HFFc6 (cell line): ENCODE results near the gene PYDC1. TPM values are rescaled to one million over a fixed set of nuclear protein-coding genes. Genes with fewer than 3 reads are reported as not detected.
A peak's percentile ranks its signal among the peaks of the same experiment; 100 is the strongest.

Experiments used
- DNase-seq: peaks from one replicate; pipeline ENCODE4 v3.0.0-alpha.2; 2018
- H3K27ac Mint-ChIP-seq: 2 replicates; pipeline ENCODE4 v1.8.0; 2020; ENCODE audit warnings: mild to moderate bottlenecking, mixed read lengths
- H3K27me3 Mint-ChIP-seq: 2 replicates; pipeline ENCODE4 v1.8.0; 2021; ENCODE audit warnings: mild to moderate bottlenecking, moderate library complexity, mixed read lengths; ENCODE audit not compliant: insufficient read depth
- H3K36me3 Mint-ChIP-seq: 2 replicates; pipeline ENCODE4 v1.8.0; 2021; ENCODE audit warnings: low read depth, mixed read lengths
- H3K4me1 Mint-ChIP-seq: 2 replicates; pipeline ENCODE4 v1.8.0; 2020; ENCODE audit warnings: low read depth, mixed read lengths
- H3K4me3 Mint-ChIP-seq: 2 replicates; pipeline ENCODE4 v1.8.0; 2020; ENCODE audit warnings: mild to moderate bottlenecking, moderate library complexity, mixed read lengths
- H3K9me3 Mint-ChIP-seq: 2 replicates; pipeline ENCODE4 v1.8.0; 2020; ENCODE audit warnings: mild to moderate bottlenecking, mixed read lengths
- CTCF ChIP-seq: fragments of 200-600 bp; sonication (generic); IDR thresholded peaks from 2 replicates; pipeline ENCODE4 v1.5.0; 2021; ENCODE audit warnings: antibody characterized with exemption, mild to moderate bottlenecking
- total RNA-seq, 6 experiments: library from RNA; stranded (reverse); fragmentation: NEBNext Ultra II Directional; extraction: Animal tissue kit (Norgen Biotek cat#: 25700); gene quantifications; 2 replicates in 1 of 6; 3 replicates in 5 of 6; pipeline ENCODE4 v1.2.3, GENCODE V29; 2021

PYDC1 gene
- total RNA-seq, 6 experiments from 2014 or later, result not detected

GRCh38 chr16:31213342-31213741, 3.6 kb downstream of the PYDC1 start:
- no peak for TF ChIP-seq CTCF
- H3K36me3 Mint-ChIP-seq, result no peaks in the 10 kb centered on the region
- H3K4me3 Mint-ChIP-seq, result no peak overlapping the region
- DNase-seq, result no peak
- no peaks in the 10 kb centered on the region for H3K9me3 Mint-ChIP-seq
- H3K27ac Mint-ChIP-seq, result no peak overlapping the region
- peaks cover 7% of the 10 kb centered on the region for H3K4me1 Mint-ChIP-seq
- peaks cover 54% of the 10 kb centered on the region for H3K27me3 Mint-ChIP-seq

- DNase-seq, result no peak
- TF ChIP-seq CTCF, result no peak
- H3K9me3 Mint-ChIP-seq, result no peaks in the 10 kb centered on the region
- peaks cover 12% of the 10 kb centered on the region for H3K4me1 Mint-ChIP-seq
- H3K27me3 Mint-ChIP-seq, result peaks cover 37% of the 10 kb centered on the region
- H3K36me3 Mint-ChIP-seq, result no peaks in the 10 kb centered on the region
- no peak overlapping the region for H3K27ac Mint-ChIP-seq
- H3K4me3 Mint-ChIP-seq, result no peak overlapping the region
These were observed 10.2 kb downstream of the PYDC1 start for GRCh38 chr16:31206776-31207175.

- no peak for TF ChIP-seq CTCF
- Mint-ChIP-seq H3K27me3 (peaks cover 32% of the 10 kb centered on the region), H3K36me3 (no peaks in the 10 kb centered on the region), H3K4me3 (no peak overlapping the region), H3K9me3 (no peaks in the 10 kb centered on the region), H3K27ac (no peak overlapping the region), H3K4me1 (peaks cover 26% of the 10 kb centered on the region)
- no peak for DNase-seq
These were observed 11.9 kb downstream of the PYDC1 start for GRCh38 chr16:31204871-31205666.

- H3K36me3 Mint-ChIP-seq, result peaks cover 10% of the 10 kb centered on the region; the same call in 1 of the 2 replicates
- peaks cover 28% of the 10 kb centered on the region for H3K27me3 Mint-ChIP-seq
- H3K27ac Mint-ChIP-seq, result peak within 1 kb of the TSS; percentile 60
- no peaks in the 10 kb centered on the region for H3K9me3 Mint-ChIP-seq
- H3K4me1 Mint-ChIP-seq, result peaks cover 46% of the 10 kb centered on the region
- DNase-seq, result peak; percentile 21
- peak within 1 kb of the TSS; percentile 88 for H3K4me3 Mint-ChIP-seq
- TF ChIP-seq CTCF, result no peak
These were observed 14.2 kb downstream of the PYDC1 start, which contains the start of gene PYCARD for GRCh38 chr16:31202414-31203375. PYCARD (minus strand) TSS chr16:31202760; CDS start chr16:31202690, 70 bp downstream.

GRCh38 chr16:31201582-31202413, 15.1 kb downstream of the PYDC1 start:
- H3K36me3 Mint-ChIP-seq, result peaks cover 10% of the 10 kb centered on the region; the same call in 1 of the 2 replicates
- H3K27ac Mint-ChIP-seq, result peak overlapping the region; percentile 25; the same call in 1 of the 2 replicates
- H3K4me1 Mint-ChIP-seq, result peaks cover 46% of the 10 kb centered on the region
- H3K27me3 Mint-ChIP-seq, result peaks cover 19% of the 10 kb centered on the region
- no peak for DNase-seq
- TF ChIP-seq CTCF, result no peak
- H3K4me3 Mint-ChIP-seq, result peak overlapping the region; percentile 88
- H3K9me3 Mint-ChIP-seq, result no peaks in the 10 kb centered on the region
